ENCODE results near the gene DMRT2.

The DMRT2 gene

DNA sequence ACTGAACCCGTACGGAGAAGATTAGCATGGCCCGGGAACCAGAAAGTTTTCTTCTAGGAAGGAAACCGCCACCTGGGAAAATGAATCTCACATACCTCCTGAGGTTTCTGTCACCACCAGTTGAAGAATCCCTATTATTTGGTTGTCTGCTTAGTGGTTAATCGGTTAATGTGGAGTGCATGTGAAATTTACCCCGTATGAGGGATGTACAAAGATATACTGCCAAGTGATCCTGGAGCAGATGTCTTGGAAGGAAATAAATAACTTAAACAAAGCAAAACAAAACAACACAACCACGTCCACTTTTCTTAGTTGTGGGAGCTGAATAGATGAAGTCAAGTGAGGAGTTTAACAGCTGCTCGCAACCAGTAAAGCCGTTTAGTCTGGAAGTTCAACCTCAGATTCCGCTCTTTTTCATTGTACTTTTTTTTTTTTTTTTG is 3.8 kb downstream of the DMRT2 start:
- H3K4me1 Mint-ChIP-seq = peaks cover 32% of the 10 kb centered on the region
- H3K27ac Mint-ChIP-seq = no peak overlapping the region
- ATAC-seq = no peak
- H3K4me3 Mint-ChIP-seq = no peak overlapping the region
- H3K27me3 Mint-ChIP-seq = peaks cover 82% of the 10 kb centered on the region
- H3K9me3 Mint-ChIP-seq = peaks cover 2% of the 10 kb centered on the region
- H3K36me3 Mint-ChIP-seq = no peaks in the 10 kb centered on the region

DNA sequence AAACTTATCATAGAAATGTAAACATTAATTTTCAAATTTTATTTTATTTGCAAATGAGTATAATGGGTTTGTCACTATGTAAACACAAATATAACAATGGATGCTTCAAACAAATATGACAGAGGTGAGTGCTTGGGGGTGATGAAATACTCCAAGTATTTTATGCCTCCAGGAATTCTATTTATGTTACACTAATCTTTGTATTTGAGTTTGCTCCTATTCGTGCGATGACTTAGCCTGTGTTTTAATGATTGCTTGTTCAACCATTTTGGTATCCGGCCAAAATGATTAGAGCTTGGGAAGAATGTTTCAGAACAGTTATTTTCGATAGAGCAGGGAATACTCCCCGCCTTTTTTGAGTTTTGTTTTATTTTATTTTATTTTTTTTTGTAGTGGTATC is 5.0 kb downstream of the DMRT2 start:
- Mint-ChIP-seq H3K4me1 (peaks cover 26% of the 10 kb centered on the region), H3K27me3 (peaks cover 70% of the 10 kb centered on the region), H3K9me3 (no peaks in the 10 kb centered on the region), H3K4me3 (no peak overlapping the region), H3K27ac (no peak overlapping the region), H3K36me3 (no peaks in the 10 kb centered on the region)
- no peak for ATAC-seq

DNA sequence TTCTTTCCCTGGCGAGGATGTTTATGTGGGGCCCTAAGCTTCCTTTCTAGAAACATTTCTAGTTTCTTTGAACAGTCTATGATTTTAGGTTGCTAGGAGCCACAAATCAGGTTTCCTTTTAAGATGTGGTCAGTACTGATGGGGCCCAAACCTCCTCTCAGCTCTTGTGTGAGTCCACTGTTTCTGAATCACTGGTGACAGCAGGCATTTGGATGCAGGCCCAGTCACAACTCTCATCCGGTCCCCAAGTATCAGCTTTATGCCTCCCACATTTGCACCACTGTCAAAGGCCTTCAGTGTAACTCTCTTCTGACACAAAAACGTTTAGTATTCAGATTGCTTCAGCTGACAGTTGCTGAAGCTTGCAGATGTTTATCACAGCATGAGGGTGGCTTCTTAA is 7.8 kb downstream of the DMRT2 start:
- H3K27me3 Mint-ChIP-seq = peaks cover 50% of the 10 kb centered on the region
- ATAC-seq = no peak
- no peaks in the 10 kb centered on the region for H3K9me3 Mint-ChIP-seq
- H3K4me3 Mint-ChIP-seq = no peak overlapping the region
- no peak overlapping the region for H3K27ac Mint-ChIP-seq
- H3K36me3 Mint-ChIP-seq = no peaks in the 10 kb centered on the region
- peaks cover 5% of the 10 kb centered on the region for H3K4me1 Mint-ChIP-seq

DNA sequence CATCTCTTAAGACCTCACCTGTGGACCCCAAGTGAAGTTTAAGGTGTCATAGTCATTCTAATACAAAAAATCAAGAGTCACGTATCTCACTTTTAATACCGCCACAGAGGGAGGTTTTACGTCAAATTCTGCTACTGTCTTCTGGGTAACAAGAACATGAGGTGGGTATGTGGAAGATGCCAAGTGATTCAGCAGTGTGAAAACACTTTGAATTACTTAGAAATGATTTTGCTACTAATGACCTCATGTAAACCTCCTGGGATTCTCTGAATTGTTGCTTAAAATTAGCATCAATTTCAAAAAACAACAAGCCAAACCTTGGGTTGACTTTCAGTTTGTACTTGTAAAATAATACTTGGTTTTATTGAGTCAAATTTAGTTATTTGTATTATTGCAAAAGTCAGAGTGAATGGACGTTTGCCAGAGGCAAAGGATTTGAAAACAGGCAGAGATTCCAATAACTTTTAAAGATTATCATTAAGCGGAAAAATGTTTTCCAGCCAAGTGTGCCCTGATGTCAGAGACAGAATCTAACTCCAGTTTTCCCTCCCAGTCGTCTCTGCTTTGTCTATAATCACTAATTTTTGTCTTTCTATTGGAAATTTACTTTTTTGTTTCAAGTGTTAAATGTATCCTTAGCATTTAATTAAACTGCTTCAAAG is 8.8 kb downstream of the DMRT2 start:
- no peaks in the 10 kb centered on the region for H3K36me3 Mint-ChIP-seq
- no peak overlapping the region for H3K27ac Mint-ChIP-seq
- no peak for ATAC-seq
- H3K4me1 Mint-ChIP-seq = no peaks in the 10 kb centered on the region
- H3K27me3 Mint-ChIP-seq = peaks cover 40% of the 10 kb centered on the region
- H3K4me3 Mint-ChIP-seq = no peak overlapping the region
- H3K9me3 Mint-ChIP-seq = no peaks in the 10 kb centered on the region

DNA sequence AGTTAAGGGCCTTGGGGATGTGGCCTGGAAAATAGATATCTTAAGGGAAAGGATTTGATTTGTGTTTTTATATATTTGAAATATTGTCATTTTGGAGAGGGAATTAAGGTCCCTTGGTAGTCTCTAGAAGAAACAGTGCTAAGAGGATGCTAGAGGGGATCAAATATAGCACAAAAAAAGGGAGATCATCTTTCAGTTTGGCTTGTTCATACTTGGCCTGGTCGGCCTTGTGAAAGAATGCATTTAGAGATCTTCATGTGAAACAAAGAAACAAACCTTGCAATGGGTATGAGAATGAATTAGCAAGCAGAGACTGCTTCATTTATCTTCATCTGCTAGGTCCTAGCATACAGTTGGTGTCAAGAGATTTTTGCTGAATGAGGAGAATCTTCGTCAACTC is 15.0 kb downstream of the DMRT2 start:
- no peak overlapping the region for H3K27ac Mint-ChIP-seq
- H3K9me3 Mint-ChIP-seq = peaks cover 10% of the 10 kb centered on the region
- H3K36me3 Mint-ChIP-seq = no peaks in the 10 kb centered on the region
- peaks cover 30% of the 10 kb centered on the region for H3K27me3 Mint-ChIP-seq
- no peak overlapping the region for H3K4me3 Mint-ChIP-seq
- no peak for ATAC-seq
- no peaks in the 10 kb centered on the region for H3K4me1 Mint-ChIP-seq

DNA sequence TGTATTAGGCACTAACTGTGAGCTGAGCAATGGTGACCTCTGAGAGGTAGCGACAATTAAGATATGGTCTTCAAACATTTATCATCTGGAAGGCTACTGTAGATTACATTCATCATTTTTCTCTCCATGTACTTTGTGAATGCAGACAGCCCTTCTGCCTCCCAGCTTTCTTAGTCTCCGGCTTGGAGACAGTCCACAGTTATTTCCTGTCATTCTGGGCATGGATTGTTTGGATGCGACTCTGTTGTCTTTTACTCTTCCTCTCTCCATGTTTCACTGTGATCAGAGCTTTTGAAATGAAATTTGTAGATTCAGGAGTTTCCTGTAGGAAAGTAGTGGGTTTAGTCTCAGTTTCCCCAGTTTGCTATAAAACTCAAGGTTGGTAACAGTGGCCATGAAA is 20.5 kb downstream of the DMRT2 start:
- H3K4me1 Mint-ChIP-seq = no peaks in the 10 kb centered on the region
- no peak overlapping the region for H3K4me3 Mint-ChIP-seq
- H3K27me3 Mint-ChIP-seq = peaks cover 30% of the 10 kb centered on the region
- ATAC-seq = no peak
- peaks cover 10% of the 10 kb centered on the region for H3K9me3 Mint-ChIP-seq
- H3K36me3 Mint-ChIP-seq = no peaks in the 10 kb centered on the region
- H3K27ac Mint-ChIP-seq = no peak overlapping the region

DNA sequence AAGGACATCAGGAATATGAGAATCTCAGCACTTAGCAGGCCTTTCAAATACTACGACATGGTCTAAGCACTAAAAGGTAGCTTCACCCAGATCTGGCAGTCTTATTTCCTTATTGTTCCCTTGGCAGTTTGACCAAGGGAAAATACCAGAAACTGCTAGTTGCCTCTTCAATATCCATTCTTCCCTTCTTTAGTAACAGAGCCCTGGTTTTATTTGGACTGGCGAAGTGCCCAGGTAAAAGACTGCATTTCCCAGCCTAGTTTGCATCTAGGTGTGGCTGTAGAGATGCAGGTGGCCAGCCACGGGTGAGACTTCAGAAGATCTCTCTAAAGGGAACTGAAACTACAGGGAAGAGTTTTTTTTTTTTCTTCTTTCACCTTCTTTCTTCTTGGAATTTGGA is 21.6 kb downstream of the DMRT2 start:
- no peaks in the 10 kb centered on the region for H3K36me3 Mint-ChIP-seq

DNA sequence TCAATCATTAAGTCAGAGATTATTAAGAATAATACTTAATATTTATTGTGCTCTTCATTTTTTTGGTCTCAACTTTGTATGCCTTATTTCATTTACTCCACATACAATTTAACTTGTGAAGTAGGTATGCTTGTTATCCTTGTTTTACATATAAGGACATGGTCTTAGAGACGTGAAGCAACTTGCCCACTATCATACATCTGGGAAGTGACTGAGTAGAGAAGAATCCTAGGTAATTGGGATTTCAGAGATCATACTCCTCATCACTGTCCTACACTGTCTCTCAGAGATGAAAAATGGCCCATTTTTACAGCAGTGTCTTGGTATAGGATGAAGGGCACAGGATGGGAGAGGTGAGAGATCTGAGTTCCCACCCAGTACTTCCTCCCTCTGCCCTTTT is 23.3 kb downstream of the DMRT2 start:
- no peaks in the 10 kb centered on the region for H3K9me3 Mint-ChIP-seq
- no peak overlapping the region for H3K4me3 Mint-ChIP-seq
- H3K36me3 Mint-ChIP-seq = no peaks in the 10 kb centered on the region
- H3K4me1 Mint-ChIP-seq = peaks cover 7% of the 10 kb centered on the region
- peaks cover 44% of the 10 kb centered on the region for H3K27me3 Mint-ChIP-seq
- H3K27ac Mint-ChIP-seq = no peak overlapping the region
- no peak for ATAC-seq

More for the DNA sequence above, 21.6 kb downstream of the DMRT2 start:
- H3K9me3 Mint-ChIP-seq = peaks cover 7% of the 10 kb centered on the region
- no peak overlapping the region for H3K4me3 Mint-ChIP-seq
- peaks cover 37% of the 10 kb centered on the region for H3K27me3 Mint-ChIP-seq
- H3K27ac Mint-ChIP-seq = no peak overlapping the region
- no peak for ATAC-seq
- no peaks in the 10 kb centered on the region for H3K4me1 Mint-ChIP-seq

DNA sequence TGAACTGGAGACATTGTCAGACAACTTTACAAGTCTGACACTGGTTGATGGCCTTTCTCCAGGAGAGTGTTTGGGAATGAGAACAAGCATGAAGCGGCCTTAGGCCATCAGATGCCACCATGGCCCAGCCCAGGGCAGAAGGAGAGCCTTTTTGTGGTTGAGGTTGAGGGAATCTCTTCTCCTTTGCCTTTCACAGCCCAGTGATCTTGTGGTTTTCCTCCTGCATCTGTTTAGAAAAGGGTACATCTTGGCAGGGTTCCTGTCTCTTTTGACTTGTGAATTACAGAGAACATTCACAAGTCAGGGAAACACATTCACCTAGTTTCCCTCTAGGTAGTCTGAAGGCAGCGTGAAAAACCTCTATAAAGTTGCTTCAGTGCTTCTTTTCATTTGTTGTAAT is 27.5 kb downstream of the DMRT2 start:
- Mint-ChIP-seq H3K27me3 (peaks cover 35% of the 10 kb centered on the region), H3K4me3 (no peak overlapping the region), H3K36me3 (no peaks in the 10 kb centered on the region), H3K4me1 (peaks cover 7% of the 10 kb centered on the region), H3K9me3 (no peaks in the 10 kb centered on the region), H3K27ac (no peak overlapping the region)
- ATAC-seq = no peak

DNA sequence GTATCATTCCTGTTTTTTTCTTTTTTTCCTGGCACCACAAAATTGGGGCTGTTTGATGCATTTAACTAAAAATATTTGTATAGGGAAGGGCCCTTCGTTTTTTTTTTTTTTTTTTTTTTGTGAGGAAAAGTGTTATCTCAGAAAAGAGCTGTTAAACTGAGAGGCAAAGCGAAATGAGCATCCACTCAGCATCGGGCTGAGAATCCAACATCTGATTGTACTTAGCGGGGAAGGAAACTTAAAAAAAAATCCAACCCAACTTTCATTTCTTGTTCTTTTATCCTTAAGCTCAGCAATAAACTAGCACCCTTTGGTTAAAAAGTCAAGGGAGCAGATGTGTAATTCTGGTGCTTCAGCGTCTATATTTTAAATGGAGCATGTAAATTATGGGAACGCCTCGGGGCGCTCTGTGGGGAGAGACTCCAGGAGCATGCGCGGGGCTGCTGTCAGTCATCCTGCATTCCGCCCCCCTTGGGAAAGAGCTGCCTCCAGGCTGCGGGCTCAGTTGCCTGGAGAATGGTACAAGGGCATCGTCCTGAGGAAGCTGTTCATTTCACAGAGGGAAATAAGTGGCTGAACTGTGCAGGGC is 33.3 kb downstream of the DMRT2 start:
- Mint-ChIP-seq H3K27ac (no peak overlapping the region), H3K36me3 (no peaks in the 10 kb centered on the region), H3K27me3 (peaks cover 16% of the 10 kb centered on the region), H3K9me3 (no peaks in the 10 kb centered on the region), H3K4me3 (no peak overlapping the region), H3K4me1 (no peaks in the 10 kb centered on the region)
- no peak for ATAC-seq

DNA sequence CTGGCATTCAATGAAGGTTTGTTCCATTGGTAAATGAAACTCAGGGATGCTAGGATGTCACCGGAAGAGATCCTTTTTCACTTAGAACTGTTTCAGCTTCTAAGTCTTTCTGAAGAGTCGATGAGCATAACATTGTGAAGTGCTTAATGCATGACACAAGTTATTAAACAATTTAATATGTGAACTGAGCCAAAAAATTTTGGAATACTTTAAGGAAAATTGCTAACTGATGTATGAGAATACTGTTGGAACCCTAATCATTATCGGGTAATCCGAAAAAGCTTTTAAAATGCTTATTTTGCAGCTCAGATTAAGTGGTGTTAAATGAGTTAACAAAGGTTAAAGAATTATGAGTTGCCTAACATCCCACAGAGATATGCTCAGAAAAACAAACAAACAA is 34.9 kb downstream of the DMRT2 start:
- no peak overlapping the region for H3K4me3 Mint-ChIP-seq
- H3K9me3 Mint-ChIP-seq = no peaks in the 10 kb centered on the region
- H3K36me3 Mint-ChIP-seq = no peaks in the 10 kb centered on the region
- H3K4me1 Mint-ChIP-seq = no peaks in the 10 kb centered on the region
- no peak overlapping the region for H3K27ac Mint-ChIP-seq
- peaks cover 14% of the 10 kb centered on the region for H3K27me3 Mint-ChIP-seq
- ATAC-seq = no peak

DNA sequence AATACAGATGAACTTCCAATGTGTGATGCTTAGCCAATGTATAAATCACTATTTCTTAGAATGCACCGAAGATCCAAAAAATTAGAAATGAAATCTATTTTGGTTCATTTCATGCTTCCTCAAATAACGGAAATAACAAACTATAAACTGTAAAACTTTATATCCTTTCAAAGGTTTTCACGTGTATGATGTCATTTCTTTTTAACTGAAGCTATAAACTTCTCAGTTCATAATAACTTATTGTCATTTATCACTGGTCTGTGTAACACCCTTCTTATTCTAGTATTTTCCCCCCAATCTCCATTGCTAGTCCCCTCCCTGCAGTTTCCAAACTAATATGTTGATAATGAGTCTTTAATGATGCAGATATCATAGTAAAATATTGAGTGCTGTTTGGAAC is 36.4 kb downstream of the DMRT2 start:
- Mint-ChIP-seq H3K27ac (no peak overlapping the region), H3K4me1 (no peaks in the 10 kb centered on the region), H3K4me3 (no peak overlapping the region), H3K27me3 (peaks cover 16% of the 10 kb centered on the region), H3K9me3 (no peaks in the 10 kb centered on the region), H3K36me3 (no peaks in the 10 kb centered on the region)
- ATAC-seq = no peak

DNA sequence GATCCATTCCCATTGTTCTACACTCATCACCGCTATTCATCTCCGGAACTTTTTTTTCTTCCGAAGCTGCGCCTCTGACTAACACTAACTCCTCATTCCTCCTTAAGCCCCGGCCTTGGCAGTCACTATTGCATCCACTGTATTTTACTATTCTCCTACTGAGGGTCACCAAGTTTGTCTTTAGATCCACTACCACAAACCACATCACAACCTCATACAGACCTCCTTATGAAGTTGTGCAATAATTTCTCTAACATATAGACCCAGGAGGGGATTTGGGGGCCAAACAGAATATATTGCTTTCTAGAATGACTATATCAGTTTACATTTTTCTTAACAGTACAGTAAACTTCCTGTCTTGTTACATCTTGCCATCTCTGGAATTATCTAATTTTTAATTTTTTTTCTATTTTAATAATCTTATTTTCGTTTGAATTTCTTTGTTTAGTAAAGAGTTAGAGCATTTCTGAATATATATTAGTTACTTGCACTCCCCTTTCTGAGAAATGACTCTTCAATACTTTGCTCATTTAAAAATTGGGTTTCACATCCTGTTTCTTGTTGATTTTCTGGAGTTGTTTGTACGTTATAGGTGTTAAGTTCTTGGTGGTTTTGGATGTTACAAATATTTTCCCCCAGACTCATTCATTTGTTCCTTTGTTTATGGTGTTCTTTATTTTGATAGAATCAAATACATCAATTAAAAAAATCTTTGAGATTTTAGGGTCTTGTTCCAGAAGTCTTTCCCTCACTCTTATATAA is 37.1 kb downstream of the DMRT2 start:
- H3K9me3 Mint-ChIP-seq = no peaks in the 10 kb centered on the region
- no peak overlapping the region for H3K27ac Mint-ChIP-seq
- H3K27me3 Mint-ChIP-seq = peaks cover 11% of the 10 kb centered on the region
- no peak overlapping the region for H3K4me3 Mint-ChIP-seq
- no peaks in the 10 kb centered on the region for H3K4me1 Mint-ChIP-seq
- ATAC-seq = no peak
- H3K36me3 Mint-ChIP-seq = no peaks in the 10 kb centered on the region

DNA sequence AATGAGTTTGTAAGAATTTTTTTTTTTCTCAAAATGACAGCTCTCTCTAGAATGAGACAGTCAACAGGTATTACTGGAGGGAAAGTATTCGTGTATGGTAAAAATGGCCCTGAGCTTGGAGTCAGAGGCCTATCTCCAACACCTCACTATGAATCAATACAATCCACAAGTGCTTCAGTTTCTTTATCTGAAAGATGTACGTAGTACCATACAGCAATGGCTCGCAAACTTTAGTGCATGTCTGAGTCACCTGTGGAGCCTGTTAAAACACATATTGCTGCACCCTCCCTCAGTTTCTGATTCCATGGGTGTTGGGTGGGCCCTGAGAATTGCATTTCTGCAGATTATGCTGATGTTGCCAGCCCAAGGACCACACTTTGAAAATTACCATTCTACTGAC is 44.6 kb downstream of the DMRT2 start:
- Mint-ChIP-seq H3K36me3 (no peaks in the 10 kb centered on the region), H3K4me3 (no peak overlapping the region), H3K27ac (no peak overlapping the region), H3K4me1 (no peaks in the 10 kb centered on the region), H3K9me3 (peaks cover 2% of the 10 kb centered on the region), H3K27me3 (peaks cover 34% of the 10 kb centered on the region)
- no peak for ATAC-seq

DNA sequence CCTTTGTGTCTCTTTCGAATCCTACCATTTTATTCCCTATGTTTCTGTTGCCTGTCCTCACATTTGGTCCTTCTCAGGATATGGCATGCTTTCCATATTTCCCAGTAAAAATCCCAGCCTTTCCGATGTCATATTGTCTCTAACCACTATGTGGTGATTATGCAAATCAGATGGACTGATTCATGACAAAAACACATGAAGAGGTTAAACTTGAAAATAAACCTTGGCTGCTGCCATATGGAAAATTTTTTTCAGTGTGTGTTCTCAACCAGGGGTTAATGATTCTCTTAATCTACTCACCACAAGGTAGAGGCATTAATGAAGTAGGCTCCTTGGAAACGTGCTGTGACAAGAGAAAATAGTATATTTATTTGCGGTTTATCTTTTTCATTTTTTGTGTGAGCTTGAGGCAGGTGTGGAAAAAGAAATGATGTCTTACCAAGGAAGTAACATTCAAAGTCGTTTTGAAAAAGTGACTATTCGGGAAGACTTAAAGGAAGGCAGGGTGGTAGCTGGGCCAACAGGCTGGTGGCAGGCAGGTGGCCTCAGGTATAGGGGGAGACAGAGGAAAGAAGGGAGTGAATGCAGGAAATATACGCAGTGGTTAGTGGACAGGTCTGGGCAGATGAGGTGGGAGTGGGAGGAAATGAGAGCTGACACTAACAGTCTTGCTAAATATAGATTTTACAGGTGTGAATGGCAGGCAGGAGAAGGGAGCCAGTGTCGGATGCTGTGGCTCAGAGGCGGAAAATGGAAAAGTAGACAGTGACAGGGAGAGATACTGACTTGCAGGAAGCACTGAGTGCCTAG is 46.2 kb downstream of the DMRT2 start:
- Mint-ChIP-seq H3K36me3 (no peaks in the 10 kb centered on the region), H3K27ac (no peak overlapping the region), H3K27me3 (peaks cover 36% of the 10 kb centered on the region), H3K9me3 (peaks cover 2% of the 10 kb centered on the region), H3K4me3 (no peak overlapping the region), H3K4me1 (no peaks in the 10 kb centered on the region)
- ATAC-seq = no peak
